Tibial nerve (tissue), 4 donors: Measurements from ENCODE around the gene PHTF2. TPM values are rescaled to one million over a fixed set of nuclear protein-coding genes. Genes with fewer than 3 reads are reported as not detected.

Experiments used
- DNase-seq, 2 donors: peaks; one replicate each; pipeline ENCODE4 v3.0.0-alpha.2; 2019; ENCODE audit warnings: low spot score in 2 of 2
- H3K27ac ChIP-seq, 4 donors: fragments of 200-600 bp; sonication (generic) in 3 of 4; one replicate each; pipeline ENCODE4 v1.5.1; 2017 to 2019; ENCODE audit warnings: mild to moderate bottlenecking in 1 of 4
- H3K27me3 ChIP-seq, 2 donors: fragments of 200-600 bp; sonication (generic) in 1 of 2; one replicate each; pipeline versions ENCODE4 v1.5.1 to v1.6.0; 2017 to 2019
- H3K36me3 ChIP-seq, 3 donors: fragments of 200-600 bp; sonication (generic); one replicate each; pipeline ENCODE4 v1.5.1; 2018 to 2019
- H3K4me1 ChIP-seq, 4 donors: fragments of 200-600 bp; sonication (generic) in 3 of 4; one replicate each; pipeline ENCODE4 v1.5.1; 2017 to 2019
- H3K4me3 ChIP-seq, 4 donors: fragments of 200-600 bp; sonication (generic) in 3 of 4; one replicate each; pipeline ENCODE4 v1.5.1; 2017 to 2019; ENCODE audit warnings: mild to moderate bottlenecking in 1 of 4, moderate library complexity in 1 of 4
- H3K9me3 ChIP-seq, 4 donors: fragments of 200-600 bp; sonication (generic) in 3 of 4; one replicate each; pipeline ENCODE4 v1.5.1; 2017 to 2019
- EP300 ChIP-seq, 2 donors: sonication (generic); formaldehyde crosslinking; IDR thresholded peaks; one replicate each; pipeline ENCODE4 v1.6.1; 2017; ENCODE audit warnings: antibody characterized with exemption in 2 of 2, mild to moderate bottlenecking in 1 of 2
- POLR2A ChIP-seq, 2 donors: fragments of 450-650 bp; IDR thresholded peaks; one replicate each; pipeline ENCODE4 v1.6.1; 2017; ENCODE audit warnings: antibody characterized with exemption in 2 of 2, mild to moderate bottlenecking in 2 of 2, moderate library complexity in 2 of 2
- WGBS, 2 donors: methylation state at CpG; one replicate each; pipeline ENCODE4 v1.1.5; 2018; 5-methylcytosine and 5-hydroxymethylcytosine counted together
- total RNA-seq, 4 donors: library from RNA; depleted of rRNA; stranded (reverse); fragments of >200 nt; gene quantifications; one replicate each; pipeline ENCODE4 v1.1.0, GENCODE V29; 2016
- TF ChIP-seq, protein P1 (sequence below), 5 experiments: fragments of 200-600 bp in 3 of 5; fragments of 450-650 bp in 2 of 5; sonication (generic) in 3 of 5; IDR thresholded peaks; one replicate each; pipeline ENCODE4 v1.5.1; 2016 to 2019; ENCODE audit warnings: antibody characterized with exemption in 5 of 5, mild to moderate bottlenecking in 3 of 5, moderate library complexity in 2 of 5

PHTF2 gene
- 10 to 100 TPM; 12.6 to 16.5 (median 14.7) TPM for total RNA-seq

DNA sequence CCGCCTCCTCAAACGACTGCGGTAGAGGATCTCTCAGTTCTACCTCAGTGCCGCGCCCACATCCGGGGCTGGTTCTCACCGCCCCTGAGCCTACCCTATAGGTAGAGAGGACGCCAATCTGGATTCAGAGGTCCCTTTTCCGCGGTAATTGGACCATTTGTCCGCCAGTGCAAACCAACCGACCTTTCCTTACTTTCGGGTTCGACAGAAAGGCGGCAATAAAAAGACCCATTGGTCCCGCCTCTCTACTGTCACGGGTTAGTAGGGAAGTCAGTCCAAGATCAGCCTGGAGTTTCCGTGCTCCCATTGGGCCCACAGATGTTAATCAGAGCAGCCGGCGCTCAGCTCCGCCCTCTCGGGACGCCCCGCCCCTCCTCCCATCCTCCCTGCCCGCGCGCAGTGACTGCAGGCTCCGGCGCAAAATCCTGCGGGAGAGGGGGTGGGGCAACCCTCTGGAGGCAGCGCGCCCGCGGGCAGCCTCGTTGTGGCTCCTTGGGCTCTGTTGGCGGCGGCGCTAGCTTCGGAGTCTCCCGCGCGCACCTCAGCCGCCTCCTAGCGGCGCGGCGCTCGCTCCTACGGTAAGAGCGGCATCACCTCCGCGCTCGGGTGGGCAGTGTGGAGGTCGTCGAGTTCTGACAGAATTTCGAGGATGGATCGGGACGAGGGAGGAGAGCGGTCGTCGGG is at the start of gene PHTF2, which contains the start of gene TMEM60:
PHTF2 (plus strand) TSS at position 380 of the 684 bp plus-strand sequence.
TMEM60 (minus strand) TSS at position 41 of the 684 bp plus-strand sequence. CDS start 4,061 bp downstream, outside the sequence.
- Histone ChIP-seq H3K27me3 (no peaks in the 10 kb centered on the region), H3K27ac (peak within 1 kb of the TSS; percentile 80 to 92 (median 90)), H3K9me3 (no peaks in the 10 kb centered on the region), H3K4me3 (peak within 1 kb of the TSS; percentile 83 to 98 (median 88)), H3K36me3 (peaks cover 0 to 15% (median 0%) of the 10 kb centered on the region in 3 donors), H3K4me1 (peaks cover 0 to 36% (median 9%) of the 10 kb centered on the region in 4 donors)
- WGBS, 2 donors: 0% methylated on average over 22 to 49 of the region's 61 CpGs
- peak; percentile 96 to 97 for DNase-seq
- TF ChIP-seq, protein P1, sequence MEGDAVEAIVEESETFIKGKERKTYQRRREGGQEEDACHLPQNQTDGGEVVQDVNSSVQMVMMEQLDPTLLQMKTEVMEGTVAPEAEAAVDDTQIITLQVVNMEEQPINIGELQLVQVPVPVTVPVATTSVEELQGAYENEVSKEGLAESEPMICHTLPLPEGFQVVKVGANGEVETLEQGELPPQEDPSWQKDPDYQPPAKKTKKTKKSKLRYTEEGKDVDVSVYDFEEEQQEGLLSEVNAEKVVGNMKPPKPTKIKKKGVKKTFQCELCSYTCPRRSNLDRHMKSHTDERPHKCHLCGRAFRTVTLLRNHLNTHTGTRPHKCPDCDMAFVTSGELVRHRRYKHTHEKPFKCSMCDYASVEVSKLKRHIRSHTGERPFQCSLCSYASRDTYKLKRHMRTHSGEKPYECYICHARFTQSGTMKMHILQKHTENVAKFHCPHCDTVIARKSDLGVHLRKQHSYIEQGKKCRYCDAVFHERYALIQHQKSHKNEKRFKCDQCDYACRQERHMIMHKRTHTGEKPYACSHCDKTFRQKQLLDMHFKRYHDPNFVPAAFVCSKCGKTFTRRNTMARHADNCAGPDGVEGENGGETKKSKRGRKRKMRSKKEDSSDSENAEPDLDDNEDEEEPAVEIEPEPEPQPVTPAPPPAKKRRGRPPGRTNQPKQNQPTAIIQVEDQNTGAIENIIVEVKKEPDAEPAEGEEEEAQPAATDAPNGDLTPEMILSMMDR (IDR thresholded peaks at IDR 0.05): peak; percentile 22 to 72 (median 34)
- TF ChIP-seq EP300 (IDR thresholded peaks at IDR 0.05) (peak; percentile 12 to 95), POLR2A (IDR thresholded peaks at IDR 0.05) (peak; percentile 48 to 71)

DNA sequence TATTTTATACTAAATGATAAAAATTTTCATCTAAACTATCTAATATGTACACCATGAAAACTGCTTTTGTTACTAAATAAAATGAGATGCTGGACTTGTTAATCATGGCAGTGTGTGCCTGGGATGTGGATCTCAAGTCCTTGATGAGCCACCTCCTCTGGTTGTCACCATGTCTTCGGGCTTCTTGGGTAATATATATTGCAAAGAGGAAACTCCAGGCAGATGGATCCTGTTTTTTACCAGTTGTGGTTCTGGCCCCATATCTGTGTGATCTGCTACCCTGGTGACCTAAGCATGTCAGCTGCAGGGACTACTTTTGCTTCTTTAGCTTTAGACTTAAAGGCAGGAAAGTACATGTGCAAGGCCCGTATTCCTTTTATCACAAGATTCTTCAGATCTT is 46.6 kb upstream of the PHTF2 start:
- Histone ChIP-seq H3K27ac (no peak overlapping the region), H3K9me3 (no peaks in the 10 kb centered on the region), H3K4me3 (no peak overlapping the region), H3K4me1 (peaks cover 0 to 3% (median 0%) of the 10 kb centered on the region in 4 donors), H3K36me3 (peaks cover 0 to 24% (median 0%) of the 10 kb centered on the region in 3 donors), H3K27me3 (no peaks in the 10 kb centered on the region)
- 69 to 73% methylated on average over 2 of the region's 2 CpGs for WGBS, 2 donors
- DNase-seq: no peak
- TF ChIP-seq EP300 (IDR thresholded peaks at IDR 0.05): peak in 1 of 2 donors; percentile 30
- TF ChIP-seq POLR2A (IDR thresholded peaks at IDR 0.05): no peak

DNA sequence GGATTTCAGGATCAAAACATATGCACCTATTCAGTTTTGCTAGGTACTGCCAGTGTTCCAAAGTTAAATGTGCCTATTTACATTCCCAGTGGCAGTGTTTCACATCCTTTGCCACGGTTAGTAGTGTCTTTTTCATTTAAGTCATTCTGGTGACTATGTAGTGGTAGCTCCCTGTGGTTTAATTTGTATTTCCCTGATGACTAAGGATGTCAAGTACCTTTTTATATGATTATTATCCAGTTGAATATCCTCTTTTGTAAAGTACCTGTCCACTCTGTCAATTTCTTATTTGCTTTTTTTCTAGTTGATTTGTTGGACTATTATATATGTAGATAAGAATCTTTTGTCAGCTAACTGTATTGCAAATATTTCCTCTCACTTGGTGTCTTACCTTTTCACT is 45.4 kb upstream of the PHTF2 start:
- Histone ChIP-seq H3K36me3 (peaks cover 0 to 24% (median 0%) of the 10 kb centered on the region in 3 donors), H3K9me3 (no peaks in the 10 kb centered on the region), H3K27me3 (no peaks in the 10 kb centered on the region), H3K4me3 (no peak overlapping the region), H3K27ac (no peak overlapping the region), H3K4me1 (peaks cover 0 to 11% (median 0%) of the 10 kb centered on the region in 4 donors)
- TF ChIP-seq POLR2A (IDR thresholded peaks at IDR 0.05) (no peak), EP300 (IDR thresholded peaks at IDR 0.05) (no peak)
- TF ChIP-seq, protein P1 (IDR thresholded peaks at IDR 0.05): no peak
- DNase-seq: no peak
- WGBS, 2 donors: 67 to 77% methylated on average over 1 of the region's 1 CpG

DNA sequence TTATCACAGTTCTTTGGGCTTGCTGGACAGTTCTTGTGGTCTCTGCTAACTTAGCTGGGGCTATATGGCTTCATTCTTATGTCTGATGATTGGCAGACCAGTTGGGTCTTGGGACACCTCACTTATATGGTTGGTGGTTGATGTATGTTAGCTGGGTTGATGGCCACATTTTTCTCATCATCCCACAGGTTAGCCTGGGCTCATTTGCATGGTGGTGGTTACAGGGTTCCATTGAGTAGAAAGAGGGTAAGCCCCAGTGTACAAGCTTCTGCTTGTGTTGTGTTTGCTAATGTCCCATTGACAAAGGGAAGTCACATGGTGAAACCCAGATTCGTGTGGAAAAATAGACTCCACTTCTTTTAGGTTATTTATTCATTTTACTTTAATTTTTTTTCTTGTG is 41.0 kb upstream of the PHTF2 start:
- no peak for TF ChIP-seq POLR2A (IDR thresholded peaks at IDR 0.05)
- no peak for TF ChIP-seq EP300 (IDR thresholded peaks at IDR 0.05)
- TF ChIP-seq, protein P1 (IDR thresholded peaks at IDR 0.05): no peak
- Histone ChIP-seq H3K36me3 (no peaks in the 10 kb centered on the region), H3K9me3 (no peaks in the 10 kb centered on the region), H3K4me3 (no peak overlapping the region), H3K27ac (no peak overlapping the region), H3K4me1 (peaks cover 0 to 43% (median 2%) of the 10 kb centered on the region in 4 donors), H3K27me3 (no peaks in the 10 kb centered on the region)
- 8 to 18% methylated on average over 1 of the region's 1 CpG for WGBS, 2 donors
- no peak for DNase-seq

DNA sequence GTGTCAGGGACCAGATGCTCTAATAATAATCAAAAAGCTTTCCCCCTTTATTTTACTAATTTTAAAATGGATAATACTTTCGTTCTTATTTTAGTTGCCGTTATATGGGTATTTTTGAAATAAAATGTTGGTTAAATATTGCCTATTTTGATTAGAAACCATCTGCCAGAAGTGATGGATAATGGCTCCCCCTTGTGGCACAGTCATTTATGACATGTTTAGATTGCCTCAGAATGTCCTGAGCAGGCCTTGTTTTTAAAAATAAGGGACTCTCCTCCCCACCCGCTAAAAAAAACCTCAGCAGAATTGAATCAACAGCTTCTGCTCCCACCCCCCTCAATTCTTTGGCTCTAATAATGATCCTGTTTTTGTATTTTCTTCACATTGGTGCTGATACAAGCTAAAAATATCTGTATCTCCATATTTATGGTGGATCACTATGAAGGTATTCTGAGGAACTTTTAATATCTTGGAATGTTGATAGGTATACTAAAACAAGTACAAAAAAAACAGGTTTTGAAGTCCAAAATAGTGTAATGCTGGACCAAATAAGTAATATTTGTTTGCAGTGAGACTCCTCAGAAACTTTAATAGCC is 39.2 kb upstream of the PHTF2 start:
- Histone ChIP-seq H3K9me3 (no peaks in the 10 kb centered on the region), H3K36me3 (no peaks in the 10 kb centered on the region), H3K4me1 (peaks cover 0 to 53% (median 7%) of the 10 kb centered on the region in 4 donors), H3K27ac (peak overlapping the region in 2 of 4 donors; percentile 7 to 48), H3K4me3 (no peak overlapping the region), H3K27me3 (no peaks in the 10 kb centered on the region)
- TF ChIP-seq POLR2A (IDR thresholded peaks at IDR 0.05): no peak
- TF ChIP-seq, protein P1 (IDR thresholded peaks at IDR 0.05): peak; percentile 64 to 85 (median 79)
- peak; percentile 30 to 97 for DNase-seq
- 1 to 2% methylated on average over 3 of the region's 3 CpGs for WGBS, 2 donors
